ENCODE data around the gene NUB1. TPM values are rescaled to one million over a fixed set of nuclear protein-coding genes. Genes with fewer than 3 reads are reported as not detected.

Gene NUB1
- total RNA-seq, 1 donor from 2014 or later = 41.5 TPM

DNA sequence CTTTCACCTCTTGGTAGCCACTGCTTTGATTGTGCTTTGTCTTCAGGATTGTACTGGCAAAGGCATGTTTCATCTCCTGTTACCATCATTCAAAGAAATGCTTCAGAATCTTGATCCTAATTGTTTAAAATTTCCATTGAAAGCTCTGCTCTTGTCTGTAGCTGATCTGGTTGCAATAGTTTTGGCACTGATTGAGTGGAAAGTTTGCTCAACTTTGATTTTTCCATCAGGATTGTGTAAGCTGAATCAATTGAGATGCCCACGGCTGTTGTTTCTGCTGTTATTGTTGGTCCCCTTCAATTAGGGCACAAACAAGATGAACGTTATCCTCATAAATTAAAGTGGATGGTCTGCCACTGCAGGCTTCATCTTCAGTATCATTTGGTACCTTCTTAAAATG, 14.6 kb upstream of the NUB1 start:
- H3K4me1 Mint-ChIP-seq (ENCODE audit: unreplicated experiment) = no peaks in the 10 kb centered on the region
- H3K9me3 Mint-ChIP-seq (ENCODE audit: unreplicated experiment) = no peaks in the 10 kb centered on the region
- TF ChIP-seq, protein P1, sequence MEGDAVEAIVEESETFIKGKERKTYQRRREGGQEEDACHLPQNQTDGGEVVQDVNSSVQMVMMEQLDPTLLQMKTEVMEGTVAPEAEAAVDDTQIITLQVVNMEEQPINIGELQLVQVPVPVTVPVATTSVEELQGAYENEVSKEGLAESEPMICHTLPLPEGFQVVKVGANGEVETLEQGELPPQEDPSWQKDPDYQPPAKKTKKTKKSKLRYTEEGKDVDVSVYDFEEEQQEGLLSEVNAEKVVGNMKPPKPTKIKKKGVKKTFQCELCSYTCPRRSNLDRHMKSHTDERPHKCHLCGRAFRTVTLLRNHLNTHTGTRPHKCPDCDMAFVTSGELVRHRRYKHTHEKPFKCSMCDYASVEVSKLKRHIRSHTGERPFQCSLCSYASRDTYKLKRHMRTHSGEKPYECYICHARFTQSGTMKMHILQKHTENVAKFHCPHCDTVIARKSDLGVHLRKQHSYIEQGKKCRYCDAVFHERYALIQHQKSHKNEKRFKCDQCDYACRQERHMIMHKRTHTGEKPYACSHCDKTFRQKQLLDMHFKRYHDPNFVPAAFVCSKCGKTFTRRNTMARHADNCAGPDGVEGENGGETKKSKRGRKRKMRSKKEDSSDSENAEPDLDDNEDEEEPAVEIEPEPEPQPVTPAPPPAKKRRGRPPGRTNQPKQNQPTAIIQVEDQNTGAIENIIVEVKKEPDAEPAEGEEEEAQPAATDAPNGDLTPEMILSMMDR (IDR thresholded peaks at IDR 0.05; ENCODE audit: unreplicated experiment) = no peak
- H3K27me3 Mint-ChIP-seq (ENCODE audit: unreplicated experiment) = no peaks in the 10 kb centered on the region
- no peak overlapping the region for H3K27ac Mint-ChIP-seq (ENCODE audit: unreplicated experiment)
- no peak overlapping the region for H3K4me3 Mint-ChIP-seq (ENCODE audit: unreplicated experiment)
- no peaks in the 10 kb centered on the region for H3K36me3 Mint-ChIP-seq (ENCODE audit: low read depth, unreplicated experiment)
- DNase-seq (ENCODE audit: low spot score) = no peak

DNA sequence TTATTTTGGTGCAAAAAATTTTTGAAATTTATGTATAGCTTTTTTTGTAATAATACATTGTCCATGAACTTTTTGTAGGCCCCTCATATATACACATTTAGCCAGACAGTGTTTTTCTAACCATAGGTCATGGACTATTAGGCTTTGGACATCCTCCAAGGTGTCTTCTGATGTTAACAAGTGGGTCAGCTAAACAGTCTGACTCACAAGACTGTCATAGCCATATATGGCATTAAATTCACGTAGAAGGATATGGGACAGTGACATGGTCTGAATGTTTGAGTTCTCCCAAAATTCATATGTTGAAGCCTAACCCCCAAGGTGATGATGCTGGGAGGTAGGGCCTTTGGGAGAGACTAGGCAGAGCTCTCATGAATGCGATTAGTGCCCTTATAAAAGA, 14.0 kb upstream of the NUB1 start:
- Mint-ChIP-seq H3K27ac (ENCODE audit: unreplicated experiment) (no peak overlapping the region), H3K36me3 (ENCODE audit: low read depth, unreplicated experiment) (no peaks in the 10 kb centered on the region), H3K4me1 (ENCODE audit: unreplicated experiment) (peaks cover 4% of the 10 kb centered on the region), H3K4me3 (ENCODE audit: unreplicated experiment) (no peak overlapping the region), H3K27me3 (ENCODE audit: unreplicated experiment) (no peaks in the 10 kb centered on the region), H3K9me3 (ENCODE audit: unreplicated experiment) (no peaks in the 10 kb centered on the region)
- TF ChIP-seq, protein P1 (IDR thresholded peaks at IDR 0.05; ENCODE audit: unreplicated experiment) = no peak
- DNase-seq (ENCODE audit: low spot score) = no peak

DNA sequence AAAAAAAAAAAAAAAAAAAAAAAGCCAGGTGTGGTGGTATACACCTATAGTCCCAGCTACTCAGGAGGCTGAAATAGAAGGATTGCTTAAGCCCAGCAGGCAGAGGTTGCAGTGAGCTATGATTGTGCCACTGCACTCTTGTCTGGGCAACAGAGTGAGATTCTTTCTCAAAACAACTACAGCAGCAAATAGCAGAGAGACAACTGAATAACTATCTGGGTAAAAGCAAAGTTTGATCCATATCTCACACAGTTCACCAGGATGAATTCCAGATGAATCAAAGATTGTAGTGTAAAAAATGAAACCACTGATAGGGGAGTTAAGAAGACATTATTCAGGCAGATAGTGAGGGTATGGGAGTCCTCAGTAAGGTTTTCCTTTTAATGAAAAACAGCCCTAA, 11.4 kb upstream of the NUB1 start:
- Mint-ChIP-seq H3K27me3 (ENCODE audit: unreplicated experiment) (no peaks in the 10 kb centered on the region), H3K4me3 (ENCODE audit: unreplicated experiment) (no peak overlapping the region), H3K36me3 (ENCODE audit: low read depth, unreplicated experiment) (no peaks in the 10 kb centered on the region), H3K27ac (ENCODE audit: unreplicated experiment) (no peak overlapping the region), H3K9me3 (ENCODE audit: unreplicated experiment) (no peaks in the 10 kb centered on the region), H3K4me1 (ENCODE audit: unreplicated experiment) (peaks cover 4% of the 10 kb centered on the region)
- TF ChIP-seq, protein P1 (IDR thresholded peaks at IDR 0.05; ENCODE audit: unreplicated experiment) = no peak
- DNase-seq (ENCODE audit: low spot score) = no peak

DNA sequence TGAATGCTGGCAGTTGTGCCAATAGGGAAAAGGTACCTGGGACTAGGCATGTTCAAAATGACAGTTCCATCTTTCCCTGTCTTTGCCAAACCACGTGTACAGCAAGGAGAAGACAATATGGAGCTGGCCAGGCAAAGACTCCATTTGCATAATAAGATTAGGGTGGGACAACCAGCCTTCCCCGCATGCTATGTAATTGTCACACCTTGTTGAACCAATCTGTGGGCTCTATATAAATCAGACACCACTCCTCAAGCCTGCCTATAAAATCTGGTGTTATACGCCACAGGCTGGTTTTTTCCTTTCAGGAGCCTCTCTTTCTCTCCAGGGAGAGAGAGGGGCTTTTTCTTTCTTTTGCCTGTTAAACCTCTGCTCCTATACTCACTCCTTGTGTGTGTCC, 11.0 kb upstream of the NUB1 start:
- H3K4me1 Mint-ChIP-seq (ENCODE audit: unreplicated experiment) = peaks cover 4% of the 10 kb centered on the region
- TF ChIP-seq, protein P1 (IDR thresholded peaks at IDR 0.05; ENCODE audit: unreplicated experiment) = no peak
- H3K9me3 Mint-ChIP-seq (ENCODE audit: unreplicated experiment) = no peaks in the 10 kb centered on the region
- H3K27ac Mint-ChIP-seq (ENCODE audit: unreplicated experiment) = no peak overlapping the region
- no peak overlapping the region for H3K4me3 Mint-ChIP-seq (ENCODE audit: unreplicated experiment)
- no peaks in the 10 kb centered on the region for H3K27me3 Mint-ChIP-seq (ENCODE audit: unreplicated experiment)
- H3K36me3 Mint-ChIP-seq (ENCODE audit: low read depth, unreplicated experiment) = no peaks in the 10 kb centered on the region
- no peak for DNase-seq (ENCODE audit: low spot score)

DNA sequence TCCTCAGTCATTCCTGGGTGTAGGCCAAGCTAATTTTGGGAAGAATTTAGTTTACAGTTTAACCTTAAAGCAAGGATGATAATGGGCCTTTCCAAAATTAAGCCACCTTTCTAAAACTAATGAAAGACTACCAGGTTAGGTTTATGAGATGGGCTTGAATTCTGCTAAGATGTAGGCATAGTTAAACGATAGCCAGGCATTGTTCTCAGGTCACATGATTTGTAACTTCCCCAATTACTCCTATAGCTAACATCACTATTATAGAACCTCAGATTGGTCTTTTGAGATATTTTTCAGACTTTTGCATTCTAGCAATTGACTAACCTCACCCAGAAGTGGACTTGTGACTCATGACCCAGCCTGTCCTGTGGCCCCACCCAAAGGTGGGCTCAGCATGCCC, 7.0 kb upstream of the NUB1 start:
- no peak for DNase-seq (ENCODE audit: low spot score)
- TF ChIP-seq, protein P1 (IDR thresholded peaks at IDR 0.05; ENCODE audit: unreplicated experiment) = no peak
- H3K27me3 Mint-ChIP-seq (ENCODE audit: unreplicated experiment) = no peaks in the 10 kb centered on the region
- H3K27ac Mint-ChIP-seq (ENCODE audit: unreplicated experiment) = peak overlapping the region; percentile 24
- H3K4me1 Mint-ChIP-seq (ENCODE audit: unreplicated experiment) = peaks cover 4% of the 10 kb centered on the region
- H3K9me3 Mint-ChIP-seq (ENCODE audit: unreplicated experiment) = no peaks in the 10 kb centered on the region
- H3K36me3 Mint-ChIP-seq (ENCODE audit: low read depth, unreplicated experiment) = no peaks in the 10 kb centered on the region
- no peak overlapping the region for H3K4me3 Mint-ChIP-seq (ENCODE audit: unreplicated experiment)

Data from endothelial cell (in vitro differentiated cells).